ENCODE measurements around the gene SMOC1.

The SMOC1 gene

DNA sequence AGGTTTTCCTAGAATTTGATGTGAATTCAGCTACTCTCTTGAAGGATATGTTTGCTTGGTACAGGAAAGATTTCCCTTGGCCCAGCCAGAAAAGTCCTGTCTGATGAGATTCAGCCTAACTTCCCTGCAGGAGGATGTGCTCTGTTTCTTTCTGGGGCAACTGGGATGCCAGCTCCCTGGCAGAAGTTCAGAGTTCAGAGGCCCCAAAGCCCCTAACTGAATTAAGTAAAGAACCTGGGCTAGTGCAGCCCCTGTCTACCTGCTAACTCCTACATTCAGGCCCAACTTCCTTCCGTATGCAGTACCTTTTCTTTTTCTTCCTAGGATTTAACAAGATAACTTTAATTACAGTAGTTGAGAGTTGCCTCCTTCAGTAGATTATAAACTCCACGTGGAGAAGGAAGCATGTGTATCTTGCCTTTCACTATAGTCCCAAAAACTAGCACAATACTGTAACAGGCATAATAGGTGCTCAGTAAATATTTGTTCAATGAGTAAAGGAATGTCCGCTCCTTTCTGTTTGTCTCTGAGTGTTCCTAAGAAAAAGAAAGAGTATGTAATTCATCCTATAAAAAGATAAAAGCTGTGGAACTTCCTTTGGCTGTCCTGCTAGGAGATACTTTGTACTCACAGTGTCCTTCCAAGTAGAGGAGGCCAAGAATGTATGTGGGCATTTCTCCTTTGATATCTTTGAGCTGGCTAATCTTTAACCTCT lies 168.5 kb downstream of the SMOC1 start:
- no peak for DNase-seq

DNA sequence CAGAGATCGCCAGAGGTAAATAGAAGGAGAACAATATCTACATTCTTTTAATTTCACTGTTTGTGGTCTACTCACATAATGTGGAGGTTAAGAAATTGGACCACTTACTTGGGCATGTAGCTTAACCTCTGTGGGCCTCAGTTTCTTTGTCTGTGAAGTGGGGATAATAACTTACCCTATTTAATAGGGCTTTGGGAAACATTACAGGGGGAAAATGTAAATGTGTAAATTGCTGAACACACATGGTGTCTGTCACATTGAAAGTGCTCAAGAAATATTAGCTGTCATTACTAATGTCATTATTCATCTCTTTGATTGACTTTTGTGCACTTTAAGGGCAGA lies 169.1 kb downstream of the SMOC1 start:
- DNase-seq = no peak

DNA sequence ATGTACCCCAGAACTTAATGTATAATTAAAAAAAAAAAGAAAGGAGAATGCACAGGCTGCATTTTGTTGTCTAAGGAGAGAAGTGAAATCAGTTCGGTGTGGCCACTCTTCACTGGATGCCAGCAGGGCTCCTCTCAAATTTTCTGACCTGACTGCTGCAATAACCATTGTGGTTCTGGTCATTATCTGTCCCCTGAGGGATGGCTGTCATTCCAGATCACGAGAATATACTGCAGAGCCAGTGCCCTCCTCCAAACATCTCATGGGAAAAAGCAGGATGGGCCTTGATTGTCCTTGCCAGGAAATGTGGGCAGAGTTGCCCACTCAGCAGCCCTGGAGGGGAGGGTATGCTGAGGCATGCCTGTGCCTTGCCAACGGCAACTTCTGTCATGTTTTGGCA lies 170.4 kb downstream of the SMOC1 start:
- DNase-seq = no peak

DNA sequence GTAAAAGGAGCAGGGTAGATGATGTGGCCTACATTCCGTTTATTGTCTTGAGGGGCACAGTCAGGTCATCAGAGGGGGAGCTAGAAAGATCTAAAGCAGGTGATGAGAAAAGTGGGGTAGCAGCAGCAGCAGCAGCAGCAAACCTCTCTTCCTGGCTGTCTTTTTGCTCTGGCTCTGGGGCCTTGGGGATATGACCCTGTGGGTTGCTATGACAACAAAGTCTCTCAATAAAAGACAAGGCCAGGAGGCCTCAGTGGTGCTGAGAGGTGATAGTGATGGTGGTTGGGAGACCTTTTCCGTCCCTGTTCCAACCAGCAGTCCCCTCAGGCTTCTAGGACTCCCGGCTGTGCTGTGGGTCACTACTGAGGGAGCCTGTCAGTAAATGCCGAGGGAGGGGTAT lies 170.9 kb downstream of the SMOC1 start:
- DNase-seq = no peak

DNA sequence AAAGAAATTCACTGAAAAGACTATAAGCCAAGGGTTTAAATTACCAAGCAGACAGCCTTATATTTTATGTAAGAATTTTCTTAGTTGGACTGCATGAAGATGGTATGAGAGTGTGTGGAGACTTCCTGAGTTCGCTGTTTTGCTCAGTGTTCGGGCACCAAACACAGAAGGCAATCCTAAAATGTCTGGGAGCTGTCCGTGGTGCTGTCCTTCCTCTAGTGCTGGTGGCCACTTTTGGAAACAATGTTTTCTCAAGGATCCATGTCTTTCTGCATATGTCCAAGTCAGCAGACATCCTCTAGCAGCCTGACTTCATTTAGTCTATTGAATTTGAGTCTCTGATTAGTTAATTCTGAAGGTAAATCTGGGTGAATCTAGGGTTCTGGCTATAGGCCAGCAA lies 173.8 kb downstream of the SMOC1 start:
- no peak for DNase-seq

DNA sequence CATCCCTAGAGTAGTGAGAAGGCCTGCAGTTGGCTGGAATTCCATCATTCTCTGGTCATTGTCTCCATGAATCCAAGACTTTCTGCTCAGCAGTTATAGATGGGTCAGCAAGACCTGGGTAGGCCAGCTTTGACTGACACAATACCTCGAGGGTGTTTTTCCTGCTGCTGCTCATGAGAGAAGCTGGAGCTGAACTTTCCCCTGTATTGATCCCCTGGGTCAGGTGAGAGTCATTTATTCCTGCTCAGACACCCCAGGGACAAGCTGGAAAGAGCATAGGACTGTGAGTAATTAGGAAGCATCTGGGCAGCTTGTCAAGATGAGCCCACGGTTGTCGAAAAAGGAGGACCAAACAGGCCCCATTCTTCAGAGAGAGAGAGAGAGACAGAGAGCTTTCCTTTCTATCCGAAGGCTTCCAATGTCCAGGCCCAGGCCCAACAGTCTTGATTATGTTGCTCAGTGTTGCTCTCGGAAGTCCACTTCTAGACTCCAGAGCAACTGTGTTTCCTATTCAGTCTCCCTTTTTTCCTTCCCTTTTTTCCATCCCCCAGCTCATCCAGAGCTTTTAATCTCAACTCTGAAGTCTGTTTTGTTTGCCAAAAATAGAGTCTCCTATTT lies 178.4 kb downstream of the SMOC1 start:
- DNase-seq = no peak

DNA sequence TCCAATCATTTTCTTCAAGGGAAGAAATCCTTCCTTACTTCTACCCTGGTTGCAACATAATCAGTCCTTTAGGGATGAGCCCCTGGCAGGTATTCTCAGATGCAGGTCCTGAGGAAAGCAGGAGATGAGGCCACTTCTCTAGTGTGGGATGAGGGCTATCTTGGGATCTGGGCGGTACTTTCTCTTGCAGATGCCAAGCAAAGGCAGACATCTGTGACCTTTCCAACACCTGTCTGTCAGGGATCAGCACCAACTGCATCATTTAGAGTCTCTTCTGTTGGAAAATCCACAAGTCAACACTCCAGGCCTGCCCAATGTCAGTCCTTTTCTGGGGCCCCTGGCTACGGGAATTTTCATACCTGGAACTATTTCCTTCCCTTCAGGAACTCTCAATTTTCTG lies 180.3 kb downstream of the SMOC1 start:
- no peak for DNase-seq

DNA sequence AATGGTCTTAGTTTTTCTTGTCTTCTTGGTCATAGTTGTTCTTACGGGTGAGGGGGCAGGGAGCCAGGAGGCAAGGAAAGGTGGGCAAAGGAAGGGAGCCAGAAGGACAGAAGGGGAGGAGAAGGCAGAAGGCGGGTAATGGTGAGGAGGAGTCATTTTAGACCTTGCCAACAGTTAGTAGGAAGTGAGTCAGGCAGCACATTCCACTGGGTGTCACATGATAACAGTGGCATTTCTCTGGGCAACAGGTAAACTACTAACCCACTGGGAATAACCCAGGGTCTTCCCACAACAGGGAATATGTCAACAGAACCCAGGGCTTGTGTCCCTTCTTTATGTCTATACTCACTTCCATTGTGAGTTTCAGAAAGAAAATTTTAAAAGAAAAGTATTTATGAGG lies 181.9 kb downstream of the SMOC1 start:
- no peak for DNase-seq

DNA sequence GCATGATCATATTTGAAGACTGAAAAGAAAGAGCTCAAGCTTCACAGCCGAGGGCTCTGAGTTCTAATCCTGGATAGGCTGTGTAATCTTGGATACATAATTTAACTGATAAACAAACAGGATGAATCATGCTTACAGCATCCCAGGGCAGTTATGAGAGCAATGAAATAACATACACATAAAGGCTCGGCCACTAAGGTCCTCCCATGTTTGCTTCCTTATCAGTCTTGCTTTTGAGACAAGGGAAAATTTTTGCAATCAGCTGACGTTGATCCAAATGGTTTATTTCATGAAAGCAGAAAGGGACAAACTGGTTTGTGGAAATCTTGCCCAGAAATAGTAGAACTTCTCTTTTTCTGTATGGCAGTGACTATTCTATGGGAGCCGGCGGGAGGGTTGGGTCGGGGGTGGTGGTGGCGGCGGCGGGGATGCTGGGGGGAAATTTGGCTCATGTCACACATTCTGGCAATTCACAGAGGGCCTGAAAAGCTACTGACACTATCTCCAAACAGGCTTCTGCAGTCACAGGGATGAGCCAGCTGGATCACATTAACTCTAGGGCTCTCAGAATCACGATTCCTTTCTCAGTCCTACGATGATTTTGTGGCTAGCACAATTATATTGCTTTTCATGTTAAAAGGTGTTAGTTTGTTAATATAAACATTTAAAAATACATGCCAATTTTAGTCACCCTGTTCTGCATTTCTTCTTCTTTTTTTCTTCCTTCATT lies 185.1 kb downstream of the SMOC1 start:
- no peak for DNase-seq

DNA sequence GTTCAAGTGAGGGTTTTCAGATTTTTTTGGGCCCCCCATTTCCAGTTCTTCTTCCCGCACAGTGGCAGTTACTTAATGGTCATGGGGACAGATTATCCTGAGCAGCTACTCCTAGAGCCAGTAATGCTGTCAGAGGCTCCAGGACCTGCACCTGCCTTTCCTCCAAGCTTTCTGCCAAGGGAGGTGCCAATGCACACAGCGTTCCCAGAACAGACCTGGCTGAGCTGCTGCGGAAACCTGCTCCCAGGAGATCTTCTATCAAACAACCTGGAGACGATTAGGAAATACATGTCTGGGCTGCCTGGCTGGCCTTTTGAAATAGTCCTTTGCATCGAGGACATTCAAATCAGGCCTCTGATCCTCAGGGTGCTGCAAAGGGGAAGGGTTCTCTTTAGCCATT lies 188.6 kb downstream of the SMOC1 start:
- DNase-seq = no peak

DNA sequence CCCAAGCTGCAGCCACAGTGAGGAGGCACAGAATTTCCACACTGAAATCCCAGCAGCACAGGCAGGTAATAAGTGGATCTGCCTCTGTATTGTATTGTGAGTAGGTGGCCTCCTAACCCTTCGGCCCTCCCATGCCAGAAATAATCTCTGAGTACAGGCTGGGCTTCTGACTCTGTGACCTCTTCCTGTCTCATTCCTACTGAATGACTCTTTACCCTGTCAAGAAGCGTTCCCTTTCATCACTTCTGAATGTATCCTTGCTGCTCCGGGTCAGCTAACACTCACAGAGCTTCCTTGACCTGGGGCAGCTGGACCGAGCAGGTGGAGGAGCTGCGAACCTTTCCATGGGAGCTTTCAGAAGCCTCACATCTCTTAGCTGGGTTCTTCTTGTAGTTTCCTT lies 190.0 kb downstream of the SMOC1 start:
- no peak for DNase-seq

DNA sequence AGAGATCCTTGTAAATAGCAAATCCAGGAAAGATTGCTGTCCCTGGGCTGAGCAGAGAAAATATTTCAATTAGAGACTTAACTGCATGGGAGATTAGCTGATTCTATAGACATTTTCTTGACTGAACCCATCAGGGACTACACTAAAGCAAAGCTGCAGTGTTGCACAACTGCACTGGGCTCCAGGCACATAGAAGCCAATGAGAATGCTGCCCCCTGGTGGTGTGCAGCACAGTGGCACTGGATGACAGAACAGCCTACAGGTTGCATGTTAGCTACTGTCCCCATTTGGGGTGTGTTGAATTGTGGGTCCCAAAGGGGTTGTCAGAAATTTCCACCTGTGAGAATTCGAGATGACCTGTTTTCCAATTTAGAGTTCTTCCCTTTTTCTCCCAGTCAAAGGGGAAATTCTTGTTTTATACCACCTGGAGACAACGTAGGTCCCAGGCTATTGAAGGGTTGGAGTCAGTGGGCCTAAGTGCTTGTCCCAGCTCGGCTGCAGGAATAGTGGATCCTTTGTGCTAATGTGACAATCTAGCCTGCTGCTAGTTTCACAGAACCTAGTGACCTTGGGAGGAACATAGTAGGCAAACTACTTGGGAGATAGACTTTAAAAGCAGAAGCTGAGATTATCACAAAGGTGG lies 194.8 kb downstream of the SMOC1 start:
- DNase-seq = peak; percentile 5

DNA sequence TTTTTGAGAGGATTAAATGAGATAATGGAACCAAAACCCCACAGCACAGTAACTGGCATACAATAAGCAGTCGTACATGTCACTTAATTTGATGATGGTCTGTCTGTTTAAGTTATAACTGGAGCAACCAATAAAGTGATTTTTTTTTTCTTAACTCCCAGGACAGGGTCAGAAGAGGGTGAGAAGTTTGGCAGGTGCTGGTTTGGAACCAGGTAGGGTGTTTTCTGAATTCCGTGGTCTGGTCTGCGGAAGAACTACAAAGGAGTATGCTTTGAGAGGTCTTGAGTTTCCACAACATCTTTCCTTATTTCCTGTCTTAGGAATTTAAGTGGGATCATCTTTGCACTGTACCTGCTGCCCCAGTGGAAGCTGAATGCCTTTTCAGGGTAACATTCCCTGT lies 197.8 kb downstream of the SMOC1 start:
- DNase-seq = no peak

DNA sequence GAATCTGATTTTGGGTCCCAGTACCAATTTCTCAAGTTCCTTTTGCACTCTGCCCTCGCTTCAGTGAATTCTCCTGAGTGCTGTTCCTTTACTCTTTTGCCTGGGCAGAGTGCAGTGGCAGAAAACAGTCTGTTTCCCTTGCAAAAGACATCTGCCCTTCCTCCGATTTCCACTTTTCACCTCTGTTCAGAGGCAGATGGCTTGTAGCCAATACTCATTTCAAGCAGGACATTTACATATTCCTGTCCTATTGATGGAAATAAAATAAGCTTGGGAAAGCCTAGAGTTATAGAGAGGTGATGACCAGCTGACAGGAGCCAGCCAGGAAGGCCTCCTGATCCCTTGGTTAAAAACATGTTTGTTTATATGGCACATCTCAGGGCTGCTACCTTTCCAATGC lies 198.5 kb downstream of the SMOC1 start:
- DNase-seq = no peak

DNA sequence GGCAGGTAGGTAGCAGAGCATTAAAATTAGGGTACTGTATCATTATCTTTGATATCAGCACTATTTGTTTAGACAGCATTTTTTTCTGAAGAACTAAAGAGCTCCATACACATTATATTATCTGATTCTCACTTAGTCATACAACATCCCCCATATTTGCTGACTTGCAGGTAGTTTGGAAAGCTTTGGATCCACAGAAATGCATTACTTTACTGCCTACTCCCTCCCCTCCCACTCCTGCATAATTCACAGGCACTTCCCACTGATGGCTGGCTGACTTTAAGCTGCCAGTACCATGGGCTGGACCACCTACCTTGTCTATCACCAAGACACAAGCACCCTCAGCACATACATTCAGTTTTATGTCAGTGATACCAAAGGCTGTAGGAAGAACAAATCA lies 199.1 kb downstream of the SMOC1 start:
- DNase-seq = no peak

DNA sequence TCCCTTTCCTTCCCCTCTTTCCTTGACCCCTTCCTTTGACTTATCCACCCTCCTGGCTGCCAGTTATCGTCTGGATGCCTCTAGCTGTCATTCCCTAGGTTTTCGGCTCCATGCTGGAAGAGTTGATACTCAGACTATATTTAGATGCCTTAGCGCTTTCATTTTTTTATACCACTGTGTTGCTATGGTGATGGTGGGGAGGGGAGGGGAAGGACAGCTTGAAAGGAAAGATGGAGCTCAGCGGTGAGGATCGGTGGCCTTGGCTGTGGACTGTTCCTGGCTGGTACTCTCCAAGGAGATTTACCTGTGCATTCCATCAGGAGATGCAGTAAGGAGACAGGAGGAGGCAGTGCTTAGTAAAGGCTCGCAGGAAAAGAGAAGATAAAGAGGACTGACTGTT lies 200.9 kb downstream of the SMOC1 start:
- no peak for DNase-seq
